Measurements from ENCODE around the gene PCDH1.

Gene PCDH1

GRCh38 chr5:141866096-141866495 is 12.1 kb downstream of the PCDH1 start:
- no peak for TF ChIP-seq CTCF (conservative IDR thresholded peaks at IDR 0.05; ENCODE audit: low read length)
- H3K4me3 ChIP-seq (ENCODE audit: low read length) = no peak overlapping the region
- DNase-seq (ENCODE audit: low read depth) = no peak

- DNase-seq (ENCODE audit: low read depth) = no peak
- no peak overlapping the region for H3K4me3 ChIP-seq (ENCODE audit: low read length)
- no peak for TF ChIP-seq CTCF (conservative IDR thresholded peaks at IDR 0.05; ENCODE audit: low read length)
Measured at GRCh38 chr5:141865406-141865805, 12.8 kb downstream of the PCDH1 start.

- DNase-seq (ENCODE audit: low read depth) = no peak
- H3K4me3 ChIP-seq (ENCODE audit: low read length) = no peak overlapping the region
- no peak for TF ChIP-seq CTCF (conservative IDR thresholded peaks at IDR 0.05; ENCODE audit: low read length)
Measured at GRCh38 chr5:141864371-141865370, 13.5 kb downstream of the PCDH1 start.

- no peak for DNase-seq (ENCODE audit: low read depth)
- no peak for TF ChIP-seq CTCF (conservative IDR thresholded peaks at IDR 0.05; ENCODE audit: low read length)
- no peak overlapping the region for H3K4me3 ChIP-seq (ENCODE audit: low read length)
Measured at GRCh38 chr5:141863569-141864178, 14.5 kb downstream of the PCDH1 start.

- TF ChIP-seq CTCF (conservative IDR thresholded peaks at IDR 0.05; ENCODE audit: low read length) = no peak
- DNase-seq (ENCODE audit: low read depth) = no peak
- no peak overlapping the region for H3K4me3 ChIP-seq (ENCODE audit: low read length)
Measured at GRCh38 chr5:141862936-141863543, 15.2 kb downstream of the PCDH1 start.

- TF ChIP-seq CTCF (conservative IDR thresholded peaks at IDR 0.05; ENCODE audit: low read length) = no peak
- no peak for DNase-seq (ENCODE audit: low read depth)
- H3K4me3 ChIP-seq (ENCODE audit: low read length) = no peak overlapping the region
Measured at GRCh38 chr5:141861194-141861593, 17.0 kb downstream of the PCDH1 start.
